ENCODE measurements around the gene EDRF1. TPM values are rescaled to one million over a fixed set of nuclear protein-coding genes. Genes with fewer than 3 reads are reported as not detected.
A peak's percentile ranks its signal among the peaks of the same experiment; 100 is the strongest.

Gene EDRF1, protein sequence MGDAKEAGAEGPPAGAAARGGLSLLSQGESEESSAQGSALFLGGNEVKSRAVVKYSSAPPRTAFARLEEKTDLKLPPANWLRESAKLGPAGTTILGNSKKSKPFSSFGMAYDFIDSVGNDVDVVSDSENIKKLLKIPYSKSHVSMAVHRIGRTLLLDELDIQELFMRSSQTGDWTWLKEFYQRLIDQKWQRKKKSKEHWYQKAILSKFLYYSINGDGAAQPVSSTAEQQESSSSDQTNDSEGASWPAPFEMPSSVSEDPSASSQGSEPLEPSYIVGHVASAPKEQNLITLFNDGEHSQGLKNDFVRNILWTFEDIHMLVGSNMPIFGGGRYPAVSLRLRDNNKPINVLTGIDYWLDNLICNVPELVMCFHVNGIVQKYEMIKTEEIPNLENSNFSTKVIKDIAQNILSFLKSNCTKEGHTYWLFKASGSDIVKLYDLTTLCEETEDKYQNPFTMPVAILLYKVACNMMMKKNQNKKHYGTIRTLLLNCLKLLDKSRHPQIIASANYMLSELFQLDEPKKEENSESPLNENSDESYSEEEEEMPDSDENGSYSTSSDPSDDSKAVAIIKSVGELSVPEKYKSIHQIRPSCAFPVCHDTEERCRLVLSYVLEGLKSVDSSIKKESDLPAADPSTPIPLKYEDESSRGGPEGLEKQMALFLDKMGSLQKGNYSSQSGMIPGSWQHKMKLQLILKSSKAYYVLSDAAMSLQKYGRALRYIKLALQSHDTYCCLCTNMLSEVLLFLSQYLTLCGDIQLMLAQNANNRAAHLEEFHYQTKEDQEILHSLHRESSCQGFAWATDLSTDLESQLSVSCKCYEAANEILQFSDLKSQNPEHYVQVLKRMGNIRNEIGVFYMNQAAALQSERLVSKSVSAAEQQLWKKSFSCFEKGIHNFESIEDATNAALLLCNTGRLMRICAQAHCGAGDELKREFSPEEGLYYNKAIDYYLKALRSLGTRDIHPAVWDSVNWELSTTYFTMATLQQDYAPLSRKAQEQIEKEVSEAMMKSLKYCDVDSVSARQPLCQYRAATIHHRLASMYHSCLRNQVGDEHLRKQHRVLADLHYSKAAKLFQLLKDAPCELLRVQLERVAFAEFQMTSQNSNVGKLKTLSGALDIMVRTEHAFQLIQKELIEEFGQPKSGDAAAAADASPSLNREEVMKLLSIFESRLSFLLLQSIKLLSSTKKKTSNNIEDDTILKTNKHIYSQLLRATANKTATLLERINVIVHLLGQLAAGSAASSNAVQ
- 18.1 TPM for total RNA-seq
- long read RNA-seq, full-length matches to known transcripts: 3 of 20 reads
- long read RNA-seq, partial matches to known transcripts: 10 of 20 reads
- long read RNA-seq, other reads (novel, unspliced or antisense): 7 of 20 reads

DNA sequence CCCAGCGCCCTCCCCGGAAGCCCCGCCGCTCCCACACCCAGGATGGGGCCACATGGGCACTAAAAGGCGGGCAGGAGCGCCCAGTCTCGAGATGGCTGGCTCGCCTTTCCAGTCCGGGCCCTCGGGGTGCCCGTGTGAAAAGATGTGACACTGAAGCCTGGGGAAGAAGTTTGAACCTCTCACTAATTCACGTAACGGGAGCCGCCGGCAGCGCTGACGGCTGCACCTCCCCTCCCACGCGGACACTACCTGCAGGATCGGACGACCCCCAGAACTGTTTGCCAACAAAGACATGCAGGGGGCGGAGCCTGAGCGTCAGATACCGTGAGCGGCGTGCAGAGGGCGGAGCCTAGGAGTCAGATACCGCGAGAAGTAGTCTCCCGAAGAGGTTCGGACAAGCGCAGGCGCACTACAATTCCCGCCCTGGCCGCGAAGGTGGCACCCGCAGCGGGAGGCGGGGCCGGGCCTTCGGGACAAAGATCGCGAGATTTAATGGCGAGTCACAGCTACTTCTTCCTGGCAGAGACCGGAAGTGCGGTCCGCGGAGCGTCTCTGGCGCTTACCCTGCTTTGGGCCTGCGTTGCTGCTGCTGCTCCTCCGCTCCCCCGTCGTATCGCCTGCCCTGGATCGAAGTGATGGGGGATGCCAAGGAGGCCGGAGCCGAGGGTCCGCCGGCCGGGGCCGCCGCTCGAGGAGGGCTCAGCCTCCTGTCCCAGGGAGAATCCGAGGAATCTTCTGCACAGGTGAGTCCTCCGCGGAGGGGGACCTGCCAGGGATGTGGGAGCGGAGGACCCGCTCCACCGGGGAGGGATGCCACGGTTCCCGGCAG lies at the start of gene EDRF1:
Gene EDRF1, plus strand, starts transcription at position 537 of the 829 bp plus-strand sequence. Its CDS starts 99 bp downstream, at position 636.
- peak within 1 kb of the TSS; percentile 90 for H3K27ac ChIP-seq
- H3K4me1 ChIP-seq: peaks cover 16% of the 10 kb centered on the region
- DNase-seq (peak; percentile 99), ATAC-seq (peak; percentile 100)
- peak within 1 kb of the TSS; percentile 93 for H3K4me3 ChIP-seq
- no peaks in the 10 kb centered on the region for H3K27me3 ChIP-seq (ENCODE audit: low read depth)
- intact Hi-C loops (cut with DNase I): no loop called here
- TF ChIP-seq, protein P1, sequence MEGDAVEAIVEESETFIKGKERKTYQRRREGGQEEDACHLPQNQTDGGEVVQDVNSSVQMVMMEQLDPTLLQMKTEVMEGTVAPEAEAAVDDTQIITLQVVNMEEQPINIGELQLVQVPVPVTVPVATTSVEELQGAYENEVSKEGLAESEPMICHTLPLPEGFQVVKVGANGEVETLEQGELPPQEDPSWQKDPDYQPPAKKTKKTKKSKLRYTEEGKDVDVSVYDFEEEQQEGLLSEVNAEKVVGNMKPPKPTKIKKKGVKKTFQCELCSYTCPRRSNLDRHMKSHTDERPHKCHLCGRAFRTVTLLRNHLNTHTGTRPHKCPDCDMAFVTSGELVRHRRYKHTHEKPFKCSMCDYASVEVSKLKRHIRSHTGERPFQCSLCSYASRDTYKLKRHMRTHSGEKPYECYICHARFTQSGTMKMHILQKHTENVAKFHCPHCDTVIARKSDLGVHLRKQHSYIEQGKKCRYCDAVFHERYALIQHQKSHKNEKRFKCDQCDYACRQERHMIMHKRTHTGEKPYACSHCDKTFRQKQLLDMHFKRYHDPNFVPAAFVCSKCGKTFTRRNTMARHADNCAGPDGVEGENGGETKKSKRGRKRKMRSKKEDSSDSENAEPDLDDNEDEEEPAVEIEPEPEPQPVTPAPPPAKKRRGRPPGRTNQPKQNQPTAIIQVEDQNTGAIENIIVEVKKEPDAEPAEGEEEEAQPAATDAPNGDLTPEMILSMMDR (IDR thresholded peaks at IDR 0.05): no peak
- no peaks in the 10 kb centered on the region for H3K9me3 ChIP-seq
- peaks cover 34% of the 10 kb centered on the region for H3K36me3 ChIP-seq

DNA sequence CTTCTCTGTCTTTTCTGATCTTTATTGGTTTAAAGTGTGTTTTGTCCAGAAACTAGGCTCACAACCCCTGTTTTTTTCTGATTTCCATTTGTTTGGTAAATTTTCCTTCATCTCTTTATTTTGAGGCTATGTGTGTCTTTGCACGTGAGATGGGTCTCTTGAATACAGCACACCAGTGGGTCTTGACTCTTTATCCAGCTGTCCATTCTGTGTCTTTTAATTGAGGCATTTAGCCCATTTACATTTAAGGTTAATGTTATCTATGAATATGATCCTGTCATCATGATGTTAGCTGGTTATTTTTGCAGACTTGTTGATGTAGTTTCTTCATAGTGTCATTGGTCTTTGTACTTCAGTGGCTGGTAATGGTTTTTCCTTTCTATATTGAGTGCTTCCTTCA lies 46.6 kb upstream of the EDRF1 start:
- DNase-seq (no peak), ATAC-seq (no peak)
- Histone ChIP-seq H3K36me3 (no peaks in the 10 kb centered on the region), H3K9me3 (peaks cover 5% of the 10 kb centered on the region), H3K27ac (no peak overlapping the region), H3K27me3 (ENCODE audit: low read depth) (no peaks in the 10 kb centered on the region), H3K4me3 (no peak overlapping the region), H3K4me1 (no peaks in the 10 kb centered on the region)
- intact Hi-C loops (cut with DNase I): no loop called here
- TF ChIP-seq, protein P1 (IDR thresholded peaks at IDR 0.05): no peak

DNA sequence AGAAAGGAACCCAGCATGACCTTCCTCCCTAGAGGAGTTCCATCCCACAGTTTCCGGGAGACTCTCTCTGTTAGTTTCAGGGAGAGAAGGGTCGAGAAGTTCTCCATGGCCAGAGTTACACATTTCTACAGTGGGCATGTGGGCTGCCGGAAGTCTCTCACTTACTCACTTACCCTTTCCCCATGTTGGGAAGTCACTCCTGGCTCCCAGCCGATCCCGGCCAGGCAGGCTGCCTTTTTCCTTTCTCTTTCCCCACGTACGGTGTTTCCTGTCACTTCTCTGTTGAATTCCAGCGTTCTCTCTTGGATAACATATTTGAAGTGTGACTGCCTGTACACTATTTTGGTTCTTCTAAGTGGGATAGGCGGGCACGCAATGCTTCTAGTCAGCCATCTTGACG lies 40.1 kb upstream of the EDRF1 start:
- Histone ChIP-seq H3K4me1 (no peaks in the 10 kb centered on the region), H3K27me3 (ENCODE audit: low read depth) (no peaks in the 10 kb centered on the region), H3K4me3 (no peak overlapping the region), H3K36me3 (no peaks in the 10 kb centered on the region), H3K9me3 (peaks cover 7% of the 10 kb centered on the region), H3K27ac (no peak overlapping the region)
- intact Hi-C loops (cut with DNase I): no loop called here
- ATAC-seq (no peak), DNase-seq (no peak)
- TF ChIP-seq, protein P1 (IDR thresholded peaks at IDR 0.05): no peak

DNA sequence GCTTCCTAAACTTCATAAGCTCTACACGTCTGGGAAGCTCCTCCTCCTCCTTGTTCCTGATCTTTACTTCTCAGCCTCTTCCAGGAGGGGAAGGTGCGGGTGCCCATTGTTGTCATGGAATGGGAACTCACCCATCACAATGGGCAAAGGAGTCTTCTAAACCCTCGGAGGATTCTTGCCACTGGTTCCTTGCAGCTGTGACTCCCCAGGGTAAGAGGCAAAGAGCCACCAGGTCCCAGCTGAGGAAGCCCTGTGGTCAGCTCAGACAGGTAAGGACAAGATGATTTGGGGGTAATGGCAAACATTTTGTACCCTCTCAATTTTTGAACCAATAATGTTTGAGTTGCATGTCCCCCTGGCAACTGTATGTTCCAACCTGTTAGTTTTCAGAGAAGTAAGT lies 36.4 kb upstream of the EDRF1 start, which contains the start of gene TEX36:
Gene TEX36, minus strand, starts transcription at position 101 of the 400 bp plus-strand sequence. CDS start 174 bp downstream, outside the sequence.
- no peaks in the 10 kb centered on the region for H3K36me3 ChIP-seq
- no peaks in the 10 kb centered on the region for H3K27me3 ChIP-seq (ENCODE audit: low read depth)
- H3K27ac ChIP-seq: no peak within 1 kb of the TSS
- H3K9me3 ChIP-seq: peaks cover under 1% of the 10 kb centered on the region
- intact Hi-C loops (cut with DNase I): no loop called here
- DNase-seq: no peak
- H3K4me3 ChIP-seq: no peak within 1 kb of the TSS
- TF ChIP-seq, protein P1 (IDR thresholded peaks at IDR 0.05): no peak
- no peak for ATAC-seq
- H3K4me1 ChIP-seq: no peaks in the 10 kb centered on the region
